SU-DHL-6 (cell line): ENCODE data around the gene APC2.
"Not testable (repeated sequence)": the region's sequence is repeated elsewhere in the genome, so short reads cannot be mapped to it uniquely, and the experiment has no call there.

ENCODE experiments used
- CTCF ChIP-seq: fragments of 200-600 bp; sonication (generic); IDR thresholded peaks from one replicate; pipeline ENCODE4 v1.5.1; 2017; ENCODE audit warnings: antibody characterized with exemption, mild to moderate bottlenecking, low read length, moderate library complexity; ENCODE audit not compliant: insufficient read depth, poor library complexity, severe bottlenecking
- EZH2phosphoT487 ChIP-seq: fragments of 200-600 bp; sonication (generic), shearing (Covaris generic); conservative IDR thresholded peaks from 2 replicates; pipeline ENCODE4 v1.6.1; 2018; ENCODE audit warnings: mild to moderate bottlenecking, antibody characterized with exemption, low read length, moderate library complexity, mixed read lengths

- not testable (repeated sequence) for TF ChIP-seq CTCF, EZH2phosphoT487
These were observed 27.1 kb downstream of the APC2 start for GRCh38 chr19:1477056-1477455.
